Bronchial epithelial cell (primary cell): ENCODE data around the gene SPTBN5. TPM values are rescaled to one million over a fixed set of nuclear protein-coding genes. Genes with fewer than 3 reads are reported as not detected.
A peak's percentile ranks its signal among the peaks of the same experiment; 100 is the strongest.

Source experiments
- DNase-seq: peaks from one replicate; pipeline ENCODE4 v3.0.0-alpha.2; 2010; ENCODE audit warnings: low read depth
- FAIRE-seq: peaks from 2 replicates; lab custom pipeline; 2011; peaks lifted over from hg19 to GRCh38; lab: Jason Lieb, UNC
- H3K27me3 ChIP-seq: 2 replicates; pipeline ENCODE4 v1.5.1; 2011; ENCODE audit warnings: low read length; ENCODE audit not compliant: control insufficient read depth, insufficient read depth
- H3K36me3 ChIP-seq: 2 replicates; pipeline ENCODE4 v1.5.1; 2011; ENCODE audit warnings: low read length; ENCODE audit not compliant: control insufficient read depth, insufficient read depth
- H3K4me3 ChIP-seq: 2 replicates; pipeline ENCODE4 v1.5.1; 2011; ENCODE audit warnings: mild to moderate bottlenecking, low read depth, low read length, control low read depth
- total RNA-seq: library from RNA; depleted of rRNA; stranded (reverse); fragments of >200 nt; gene quantifications from 2 replicates; pipeline ENCODE4 v1.2.1, GENCODE V29; 2014
- TF ChIP-seq, protein P1 (sequence below): IDR thresholded peaks from 2 replicates; pipeline ENCODE4 v1.5.1; 2011; ENCODE audit warnings: mild to moderate bottlenecking, moderate library complexity, low read length, control low read depth, inconsistent platforms; ENCODE audit not compliant: insufficient read depth, severe bottlenecking

SPTBN5 gene
- total RNA-seq, 1 donor from 2014 or later, result 0.53 TPM

DNA sequence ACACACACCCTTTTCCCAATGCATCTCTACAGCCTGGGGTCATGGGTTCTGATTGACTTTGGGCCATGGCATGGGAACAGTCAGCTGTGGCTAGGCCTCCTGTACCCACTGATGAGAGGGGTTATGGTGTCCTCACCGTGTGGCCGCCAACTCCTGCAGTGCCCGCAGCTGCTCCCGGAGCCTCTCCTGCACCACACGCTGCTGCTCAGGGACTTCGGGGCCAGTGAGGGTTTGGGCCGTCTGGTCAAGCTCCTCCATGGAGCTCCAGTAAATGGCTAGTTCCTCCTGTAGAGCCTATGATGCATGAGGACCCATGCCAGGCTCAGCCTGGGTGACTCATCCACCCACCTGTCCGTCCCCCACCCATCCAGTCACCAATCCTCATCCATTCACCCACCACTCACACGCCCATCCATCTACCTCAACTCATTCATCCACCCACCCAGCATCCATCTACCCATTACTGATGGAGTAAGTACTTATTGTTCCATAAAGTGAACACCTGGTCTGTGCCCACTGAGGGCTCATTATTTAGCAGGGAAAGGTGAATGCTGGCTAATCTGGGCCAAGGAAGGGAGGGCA lies 21.6 kb downstream of the SPTBN5 start:
- Histone ChIP-seq H3K36me3 (no peaks in the 10 kb centered on the region), H3K4me3 (no peak overlapping the region), H3K27me3 (no peaks in the 10 kb centered on the region)
- DNase-seq, result peak; percentile 74
- TF ChIP-seq, protein P1, sequence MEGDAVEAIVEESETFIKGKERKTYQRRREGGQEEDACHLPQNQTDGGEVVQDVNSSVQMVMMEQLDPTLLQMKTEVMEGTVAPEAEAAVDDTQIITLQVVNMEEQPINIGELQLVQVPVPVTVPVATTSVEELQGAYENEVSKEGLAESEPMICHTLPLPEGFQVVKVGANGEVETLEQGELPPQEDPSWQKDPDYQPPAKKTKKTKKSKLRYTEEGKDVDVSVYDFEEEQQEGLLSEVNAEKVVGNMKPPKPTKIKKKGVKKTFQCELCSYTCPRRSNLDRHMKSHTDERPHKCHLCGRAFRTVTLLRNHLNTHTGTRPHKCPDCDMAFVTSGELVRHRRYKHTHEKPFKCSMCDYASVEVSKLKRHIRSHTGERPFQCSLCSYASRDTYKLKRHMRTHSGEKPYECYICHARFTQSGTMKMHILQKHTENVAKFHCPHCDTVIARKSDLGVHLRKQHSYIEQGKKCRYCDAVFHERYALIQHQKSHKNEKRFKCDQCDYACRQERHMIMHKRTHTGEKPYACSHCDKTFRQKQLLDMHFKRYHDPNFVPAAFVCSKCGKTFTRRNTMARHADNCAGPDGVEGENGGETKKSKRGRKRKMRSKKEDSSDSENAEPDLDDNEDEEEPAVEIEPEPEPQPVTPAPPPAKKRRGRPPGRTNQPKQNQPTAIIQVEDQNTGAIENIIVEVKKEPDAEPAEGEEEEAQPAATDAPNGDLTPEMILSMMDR, result no peak
- FAIRE-seq, result no peak

DNA sequence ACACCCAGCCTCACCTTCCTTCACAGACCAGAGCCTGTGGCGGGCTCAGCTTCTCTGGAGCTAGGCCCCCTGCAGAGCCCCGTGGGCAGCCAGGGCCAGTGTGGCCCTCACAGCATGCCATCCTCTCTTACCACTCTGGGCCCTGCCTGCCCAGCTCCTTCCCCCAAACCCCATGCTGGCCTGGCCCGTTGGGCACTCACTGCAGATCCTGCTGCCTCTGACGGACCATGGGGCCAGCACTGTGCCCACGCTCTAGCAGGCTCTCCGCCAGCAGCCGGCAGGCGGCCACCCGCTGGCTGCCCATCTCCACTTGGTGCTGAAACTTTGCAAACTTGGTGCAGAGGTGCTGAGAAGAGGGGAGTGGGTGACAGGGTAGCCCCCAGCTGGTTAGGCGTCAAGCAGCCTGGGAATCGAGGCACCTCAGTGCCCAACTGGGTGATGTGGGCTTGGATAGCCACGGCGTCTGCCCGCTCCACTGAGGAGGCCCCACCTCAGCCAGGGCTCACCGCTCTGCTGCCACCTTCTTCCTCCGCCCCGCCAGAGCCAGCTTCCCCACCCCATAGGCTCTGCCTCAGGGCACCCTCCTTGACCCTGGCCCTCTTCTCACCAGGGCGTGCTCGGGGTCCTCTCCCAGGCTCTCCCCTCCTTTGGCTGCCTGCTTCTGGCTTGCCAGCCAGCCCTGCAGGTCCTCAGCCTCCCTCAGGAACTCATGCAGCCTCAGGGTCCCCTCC lies 22.5 kb downstream of the SPTBN5 start:
- FAIRE-seq (no peak), DNase-seq (no peak)
- Histone ChIP-seq H3K27me3 (no peaks in the 10 kb centered on the region), H3K36me3 (no peaks in the 10 kb centered on the region), H3K4me3 (no peak overlapping the region)
- TF ChIP-seq, protein P1, result no peak

DNA sequence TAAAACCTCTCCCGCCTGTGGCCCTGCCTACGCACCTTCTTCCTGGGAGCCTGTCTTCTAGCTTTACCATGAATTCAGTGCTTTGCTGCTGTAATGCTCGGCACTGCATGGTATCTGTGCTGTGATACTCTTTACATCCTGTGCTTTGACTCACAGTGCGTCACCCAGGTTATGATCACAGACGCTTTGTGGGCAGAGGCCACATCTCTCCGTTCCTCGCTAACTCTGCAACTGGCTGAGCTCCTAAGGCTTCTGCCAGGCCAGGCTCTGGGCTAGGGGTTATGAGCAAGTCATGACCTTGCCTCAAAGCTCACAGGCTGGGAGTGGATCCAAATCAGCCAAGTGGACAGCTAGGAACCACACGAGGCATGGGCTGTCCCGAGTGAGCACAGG lies 23.2 kb downstream of the SPTBN5 start:
- Histone ChIP-seq H3K4me3 (no peak overlapping the region), H3K36me3 (no peaks in the 10 kb centered on the region), H3K27me3 (no peaks in the 10 kb centered on the region)
- FAIRE-seq (peak; percentile 95), DNase-seq (peak; percentile 94)
- TF ChIP-seq, protein P1, result no peak

DNA sequence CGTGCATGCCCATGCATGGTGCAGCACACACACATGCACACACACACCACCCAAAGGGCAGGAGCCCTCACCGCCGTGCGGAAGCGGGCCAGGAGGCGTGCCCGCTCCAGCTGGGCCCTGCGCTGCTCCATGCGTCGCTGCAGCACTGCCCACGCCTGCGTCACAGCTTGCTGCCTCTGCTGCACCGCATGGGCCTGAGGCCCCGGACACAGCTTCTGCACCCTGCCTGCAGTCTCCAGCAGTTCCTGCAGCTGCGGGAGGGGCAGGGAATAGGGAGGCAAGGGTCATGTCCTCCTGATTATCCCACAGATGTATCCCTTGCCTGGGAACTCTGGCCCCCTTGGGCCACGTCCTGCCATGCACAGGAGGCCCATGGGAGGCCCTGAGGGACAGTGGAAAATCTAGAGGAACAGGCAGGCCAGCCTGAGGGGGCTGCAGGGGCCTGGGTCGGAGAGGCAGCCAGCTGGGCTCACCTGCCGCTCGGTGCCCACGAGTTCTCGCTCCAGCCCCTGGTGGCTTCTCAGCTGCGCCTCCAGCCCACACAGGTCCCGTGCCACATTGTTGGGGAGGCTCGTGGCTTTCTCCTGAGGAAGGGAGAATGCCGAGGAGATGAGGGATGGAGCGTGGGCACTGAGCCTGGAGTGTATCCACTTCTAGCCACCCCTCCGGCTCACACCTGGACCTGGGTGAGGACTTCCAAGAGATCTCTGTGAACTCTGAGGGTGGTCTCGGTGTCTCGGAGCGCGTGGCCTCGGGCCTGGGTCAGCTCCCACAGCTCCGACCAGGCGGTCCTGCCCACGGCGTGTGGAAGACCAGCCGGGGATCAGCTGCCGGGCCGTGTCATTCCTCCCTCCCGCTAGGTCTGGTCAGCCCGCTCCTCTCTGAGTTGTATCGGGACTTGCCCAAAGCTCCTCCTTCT lies 23.8 kb downstream of the SPTBN5 start:
- no peak for FAIRE-seq
- no peak for DNase-seq

DNA sequence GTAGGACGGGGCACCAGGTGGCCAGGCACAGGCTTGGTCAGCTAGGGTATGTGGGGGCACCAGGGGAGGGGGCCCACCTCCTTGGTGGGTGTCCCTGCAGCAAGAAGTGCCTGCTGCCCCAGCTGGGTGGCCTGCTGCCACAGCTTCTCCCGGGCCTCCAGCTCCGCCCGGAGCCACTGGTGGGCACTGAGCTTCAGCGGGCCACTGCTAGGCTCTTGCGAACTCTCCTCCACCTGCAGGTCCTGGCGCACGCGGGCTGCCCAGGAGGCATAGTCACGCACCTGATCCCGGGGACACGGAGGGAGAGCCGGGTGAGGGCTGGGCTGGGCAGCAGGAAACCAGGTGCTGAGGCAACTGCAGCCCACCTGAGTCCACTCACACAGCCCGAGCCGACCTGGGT lies 25.5 kb downstream of the SPTBN5 start:
- FAIRE-seq (no peak), DNase-seq (no peak)
- TF ChIP-seq, protein P1, result no peak
- Histone ChIP-seq H3K27me3 (no peaks in the 10 kb centered on the region), H3K4me3 (no peak overlapping the region), H3K36me3 (no peaks in the 10 kb centered on the region)

More for the DNA sequence above, 23.8 kb downstream of the SPTBN5 start:
- Histone ChIP-seq H3K36me3 (no peaks in the 10 kb centered on the region), H3K27me3 (no peaks in the 10 kb centered on the region), H3K4me3 (no peak overlapping the region)
- TF ChIP-seq, protein P1, result no peak
